ENCODE measurements around the gene RPL34.

DNA sequence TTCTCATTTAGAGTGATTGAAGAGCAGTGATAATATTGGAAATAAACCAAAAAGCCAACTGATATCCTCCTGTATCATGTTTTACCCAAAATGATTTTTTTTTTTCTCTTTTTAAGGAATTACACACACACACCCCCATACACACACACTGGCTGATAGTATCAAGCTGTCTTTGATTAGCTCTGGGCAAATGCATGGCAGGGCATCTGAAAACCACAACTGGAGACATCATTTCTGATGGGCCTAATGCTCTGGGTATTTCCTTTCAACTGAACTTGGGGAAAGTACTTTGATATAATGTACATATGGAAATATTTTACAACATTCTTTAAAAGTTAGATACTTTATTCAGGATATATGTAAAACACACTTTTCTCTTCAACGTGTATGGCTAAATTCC is 15.9 kb downstream of the RPL34 start:
- no peak for TF ChIP-seq POLR2A (IDR thresholded peaks at IDR 0.05)
- TF ChIP-seq, protein P1, sequence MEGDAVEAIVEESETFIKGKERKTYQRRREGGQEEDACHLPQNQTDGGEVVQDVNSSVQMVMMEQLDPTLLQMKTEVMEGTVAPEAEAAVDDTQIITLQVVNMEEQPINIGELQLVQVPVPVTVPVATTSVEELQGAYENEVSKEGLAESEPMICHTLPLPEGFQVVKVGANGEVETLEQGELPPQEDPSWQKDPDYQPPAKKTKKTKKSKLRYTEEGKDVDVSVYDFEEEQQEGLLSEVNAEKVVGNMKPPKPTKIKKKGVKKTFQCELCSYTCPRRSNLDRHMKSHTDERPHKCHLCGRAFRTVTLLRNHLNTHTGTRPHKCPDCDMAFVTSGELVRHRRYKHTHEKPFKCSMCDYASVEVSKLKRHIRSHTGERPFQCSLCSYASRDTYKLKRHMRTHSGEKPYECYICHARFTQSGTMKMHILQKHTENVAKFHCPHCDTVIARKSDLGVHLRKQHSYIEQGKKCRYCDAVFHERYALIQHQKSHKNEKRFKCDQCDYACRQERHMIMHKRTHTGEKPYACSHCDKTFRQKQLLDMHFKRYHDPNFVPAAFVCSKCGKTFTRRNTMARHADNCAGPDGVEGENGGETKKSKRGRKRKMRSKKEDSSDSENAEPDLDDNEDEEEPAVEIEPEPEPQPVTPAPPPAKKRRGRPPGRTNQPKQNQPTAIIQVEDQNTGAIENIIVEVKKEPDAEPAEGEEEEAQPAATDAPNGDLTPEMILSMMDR (IDR thresholded peaks at IDR 0.05) = no peak

Data from testis (tissue), 2 donors.